Stimulated activated CD4-positive, alpha-beta T cell treated with anti-CD3 and anti-CD28 coated beads, TNF-alpha, amount 100 ng/mL, for 48 hours (primary cell): ENCODE data around the gene SIGLEC7.

ENCODE experiments used
- DNase-seq, 3 donors: peaks; one replicate each; pipeline ENCODE4 v3.0.0-alpha.2; 2020; ENCODE audit warnings: low read depth in 3 of 3

SIGLEC7 gene

DNA sequence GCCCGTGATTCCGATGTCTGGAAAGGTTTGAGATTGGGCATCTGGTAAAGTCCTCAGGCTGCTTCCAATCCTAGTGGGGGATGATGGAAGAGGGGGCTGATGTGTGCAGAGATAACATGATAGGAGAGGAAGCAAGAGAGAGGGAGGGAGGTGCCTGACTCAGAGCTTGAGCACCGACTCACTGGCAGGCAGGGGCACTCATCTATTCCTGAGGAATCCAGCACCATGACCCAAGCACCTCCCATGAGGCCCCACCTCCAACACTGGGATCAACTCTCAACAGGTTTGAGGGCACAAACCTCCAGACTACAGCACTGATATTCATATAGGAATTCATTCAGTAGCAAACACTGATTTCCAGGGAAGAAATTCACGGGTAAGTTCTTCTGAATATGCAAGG lies 23.0 kb upstream of the SIGLEC7 start:
- DNase-seq = no peak

- DNase-seq = no peak
Observed at GRCh38 chr19:51119611-51120010, 22.5 kb upstream of the SIGLEC7 start.

- no peak for DNase-seq
Observed at GRCh38 chr19:51120160-51120559, 21.9 kb upstream of the SIGLEC7 start.

- DNase-seq = no peak
Observed at GRCh38 chr19:51121257-51121656, 20.8 kb upstream of the SIGLEC7 start.

GRCh38 chr19:51122112-51122981 lies 19.8 kb upstream of the SIGLEC7 start:
- no peak for DNase-seq

DNA sequence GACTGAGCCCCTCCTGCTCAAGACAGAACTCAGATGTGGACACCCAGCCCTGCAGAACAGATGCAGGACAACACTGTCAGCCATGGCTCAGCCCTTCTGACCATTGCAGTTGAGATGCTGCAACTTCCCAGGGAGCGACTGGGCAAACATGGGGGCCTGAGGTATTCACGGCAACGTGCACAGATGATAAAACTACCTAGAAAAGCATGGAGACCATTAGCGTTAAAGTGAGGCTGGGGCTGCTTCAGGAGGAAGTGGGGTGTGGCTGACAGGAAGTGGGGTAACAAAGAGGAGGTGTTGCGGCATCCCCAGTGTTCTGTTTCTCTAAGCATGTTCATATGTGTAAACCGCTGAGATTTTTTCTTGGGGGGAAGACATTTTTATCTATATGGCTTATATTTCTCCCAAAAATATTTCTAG lies 18.7 kb upstream of the SIGLEC7 start:
- DNase-seq = no peak

DNA sequence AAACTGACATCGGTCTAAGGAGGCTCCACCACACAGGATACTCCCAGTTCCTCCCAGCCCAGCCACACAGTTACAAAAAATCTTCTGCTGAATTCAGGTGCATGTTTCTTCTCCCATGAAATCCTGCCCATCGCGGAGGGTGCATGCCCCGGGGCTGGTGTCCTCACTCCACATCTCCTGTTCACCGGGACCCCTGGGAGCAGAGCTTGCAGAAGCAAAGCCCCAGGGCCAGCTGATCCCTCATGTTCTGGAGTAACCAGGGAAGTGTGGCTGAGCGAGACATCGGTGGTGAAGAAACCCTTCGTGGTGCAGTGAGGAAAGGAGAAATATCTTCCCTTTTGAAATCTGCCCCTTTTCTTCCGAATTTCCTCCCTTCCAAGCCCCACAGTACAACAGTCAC lies 18.3 kb upstream of the SIGLEC7 start:
- no peak for DNase-seq

DNA sequence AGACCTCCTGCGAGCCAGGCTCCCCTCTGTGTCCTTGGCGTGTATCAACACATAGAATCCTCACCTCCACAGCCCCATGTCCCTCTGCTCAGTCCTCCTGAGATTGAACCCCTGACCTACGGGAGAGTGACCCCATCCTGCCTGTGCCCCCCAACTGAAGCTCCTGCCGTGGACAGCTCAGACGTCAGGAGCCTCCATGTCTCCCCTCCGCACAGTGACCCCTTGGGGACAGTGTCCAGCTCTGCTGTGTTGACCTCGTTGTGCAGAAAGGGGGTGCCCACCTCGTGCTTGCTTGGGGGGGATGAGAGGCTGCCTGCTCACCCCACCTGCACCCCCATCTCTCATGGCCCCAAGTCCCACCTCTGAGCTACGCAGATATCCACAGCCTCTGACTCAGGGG lies 17.9 kb upstream of the SIGLEC7 start:
- DNase-seq = no peak

GRCh38 chr19:51124729-51125128 lies 17.4 kb upstream of the SIGLEC7 start, which contains the start of gene SIGLEC9:
Gene SIGLEC9 (plus strand): TSS chr19:51124906. CDS start chr19:51124975, 69 bp downstream.
- no peak for DNase-seq

DNA sequence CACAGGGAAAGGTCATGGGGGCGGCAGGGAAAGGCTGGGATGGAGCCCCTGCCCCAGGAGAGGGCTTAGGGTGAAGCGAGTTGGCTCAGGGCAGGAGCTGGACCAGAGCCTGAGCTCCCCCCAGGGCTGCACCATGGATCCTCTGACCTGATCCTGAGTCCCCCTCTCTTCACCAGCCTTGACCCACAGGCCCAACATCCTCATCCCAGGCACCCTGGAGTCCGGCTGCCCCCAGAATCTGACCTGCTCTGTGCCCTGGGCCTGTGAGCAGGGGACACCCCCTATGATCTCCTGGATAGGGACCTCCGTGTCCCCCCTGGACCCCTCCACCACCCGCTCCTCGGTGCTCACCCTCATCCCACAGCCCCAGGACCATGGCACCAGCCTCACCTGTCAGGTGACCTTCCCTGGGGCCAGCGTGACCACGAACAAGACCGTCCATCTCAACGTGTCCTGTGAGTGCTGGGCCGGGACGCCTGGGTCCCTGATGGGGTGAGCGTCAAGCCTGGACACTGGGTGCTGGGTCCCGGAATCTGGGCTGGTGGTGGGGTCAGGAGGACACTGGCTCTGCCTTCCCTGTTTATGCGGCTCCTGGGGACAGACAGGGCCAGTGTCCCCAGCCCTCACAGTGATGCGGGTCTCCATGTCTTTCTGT lies 16.6 kb upstream of the SIGLEC7 start:
- DNase-seq = no peak

- DNase-seq = no peak
Observed at GRCh38 chr19:51127032-51127431, 15.1 kb upstream of the SIGLEC7 start.

- no peak for DNase-seq
Observed at GRCh38 chr19:51127755-51128154, 14.3 kb upstream of the SIGLEC7 start.

- DNase-seq = no peak
Observed at GRCh38 chr19:51128227-51128626, 13.9 kb upstream of the SIGLEC7 start.

GRCh38 chr19:51129716-51130115 lies 12.4 kb upstream of the SIGLEC7 start:
- no peak for DNase-seq

DNA sequence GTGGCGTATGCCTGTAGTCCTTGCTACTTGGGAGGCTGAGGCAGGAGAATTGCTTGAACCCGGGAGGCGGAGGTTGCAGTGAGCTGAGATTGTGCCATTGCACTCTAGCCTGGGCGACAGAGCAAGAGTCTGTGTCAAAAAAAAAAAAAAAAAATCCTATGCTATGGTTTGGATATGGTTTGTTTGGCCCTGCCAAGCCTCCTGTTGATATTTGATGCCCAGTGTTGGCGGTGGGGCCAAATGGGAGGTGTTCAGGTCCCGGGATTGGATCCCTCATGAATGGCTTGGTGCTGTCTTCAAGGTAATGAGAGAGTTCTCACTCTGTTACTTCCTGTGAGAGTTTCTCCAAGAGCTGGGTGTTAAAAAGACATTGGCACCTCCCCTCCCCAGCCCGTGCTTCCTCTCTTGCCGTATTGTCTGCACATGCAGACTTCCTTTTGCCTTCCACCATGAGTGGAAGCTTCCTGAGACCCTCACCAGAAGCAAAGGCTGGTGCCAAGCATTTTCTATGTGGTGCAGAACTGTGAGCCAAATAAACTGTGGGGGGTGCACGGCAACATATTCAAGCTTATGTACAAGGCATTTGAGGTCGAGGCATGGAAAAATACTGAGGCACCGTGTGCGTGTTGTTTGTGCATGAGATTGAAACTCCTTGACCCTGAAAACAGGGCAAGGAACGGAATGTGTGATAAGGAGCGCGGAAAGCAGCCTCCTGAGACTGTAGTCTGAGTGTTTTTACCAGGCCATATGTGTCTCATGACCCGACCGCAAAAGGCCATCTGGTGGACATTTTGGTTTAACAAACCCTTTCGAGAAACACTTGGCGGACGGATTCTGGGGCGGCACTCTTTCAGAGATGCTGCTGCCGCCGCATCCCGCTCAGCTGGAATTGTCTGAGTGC lies 10.1 kb upstream of the SIGLEC7 start:
- DNase-seq = no peak

DNA sequence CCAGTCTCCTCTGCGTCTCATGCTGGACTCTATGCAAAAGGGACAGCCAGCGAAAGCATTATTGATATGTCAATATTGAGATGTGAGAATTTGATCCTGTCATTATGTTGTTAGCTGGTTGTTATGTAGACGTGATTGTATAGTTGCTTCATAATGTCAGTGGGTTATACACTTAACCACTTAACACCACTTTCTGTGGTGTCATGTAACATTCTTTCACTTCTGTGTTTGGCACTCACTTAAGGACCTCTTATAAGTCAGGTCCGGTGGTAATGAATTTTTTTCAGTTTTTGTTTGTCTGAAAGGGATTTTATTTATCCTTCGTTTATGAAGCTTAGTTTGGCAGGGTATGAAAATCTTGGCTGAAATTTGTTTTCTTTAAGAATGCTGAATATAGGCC lies 7.1 kb upstream of the SIGLEC7 start:
- no peak for DNase-seq

DNA sequence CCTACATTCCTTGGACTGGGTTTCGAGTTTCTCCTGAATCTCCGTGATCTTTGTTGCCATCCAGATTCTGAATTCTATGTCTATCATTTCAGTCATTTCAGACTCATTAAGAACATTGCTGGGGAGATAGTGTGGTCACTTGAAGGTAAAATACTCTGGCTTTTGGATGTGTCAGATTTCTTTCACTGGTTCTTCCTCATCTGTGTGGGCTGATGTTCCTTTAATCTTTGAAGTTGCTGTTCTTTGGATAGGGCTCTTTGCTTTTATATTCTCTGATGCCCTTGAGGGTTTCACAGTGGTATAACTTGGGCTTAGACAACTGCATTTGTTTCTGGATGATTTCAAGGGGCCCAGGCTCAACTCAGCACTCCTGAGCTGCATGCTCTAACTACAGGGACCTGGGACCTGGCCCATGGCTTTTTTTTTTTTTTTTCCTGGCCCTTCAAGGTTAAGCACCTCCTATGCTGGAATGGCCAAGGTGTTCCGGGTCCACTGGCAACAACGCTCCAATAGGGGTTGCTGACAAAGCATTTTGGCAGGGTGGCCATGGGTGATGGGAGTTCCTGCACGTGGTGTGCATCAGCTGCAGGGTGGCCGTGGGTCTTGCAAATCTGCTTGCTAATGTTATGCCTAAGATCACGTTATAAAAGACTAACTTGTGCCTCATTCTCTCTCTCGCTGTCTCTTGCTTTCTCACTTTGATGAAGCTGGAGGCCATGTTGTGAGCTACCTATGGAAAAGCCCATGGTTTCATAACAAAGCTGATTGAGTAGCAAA lies 5.9 kb upstream of the SIGLEC7 start:
- DNase-seq = no peak

GRCh38 chr19:51136851-51137551 lies 5.1 kb upstream of the SIGLEC7 start:
- DNase-seq = no peak

GRCh38 chr19:51137792-51138425 lies 4.2 kb upstream of the SIGLEC7 start:
- no peak for DNase-seq

- DNase-seq = no peak
Observed at GRCh38 chr19:51138549-51138979, 3.5 kb upstream of the SIGLEC7 start.
